ENCODE data around the gene INHBC. TPM values are rescaled to one million over a fixed set of nuclear protein-coding genes. Genes with fewer than 3 reads are reported as not detected.

INHBC gene
- polyA plus RNA-seq, 1 of the 3 experiments (the other 2 are of a cell fraction) = 0.08 TPM

DNA sequence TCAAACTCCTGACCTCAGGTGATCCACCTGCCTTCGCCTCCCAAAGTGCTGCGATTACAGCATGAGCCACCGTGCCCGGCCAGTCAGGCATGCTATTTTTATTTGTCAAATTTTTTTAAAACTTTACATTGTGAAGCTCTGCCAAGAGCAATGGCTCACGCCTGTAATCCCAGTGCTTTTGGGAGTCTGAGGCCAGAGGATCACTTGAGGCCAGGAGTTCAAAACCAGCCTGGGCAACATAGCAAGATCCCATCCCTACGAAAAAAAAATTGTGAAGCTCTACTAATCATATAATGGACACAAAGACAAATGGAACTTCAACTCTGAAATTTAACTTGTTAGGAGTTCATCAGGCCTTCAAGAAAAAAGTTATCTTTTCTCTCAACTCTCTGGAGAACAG lies 5.6 kb upstream of the INHBC start:
- Histone ChIP-seq H3K4me2 (peak overlapping the region; percentile 78), H2AFZ (ENCODE audit: low read depth) (no peak overlapping the region), H3K9me2 (no peaks in the 10 kb centered on the region), H3F3A (replicated peaks; ENCODE audit: insufficient read depth) (peaks cover 9% of the 10 kb centered on the region), H3K4me1 (ENCODE audit: control insufficient read depth in 1 of 2, insufficient read depth in 2 of 2, low read depth in 1 of 2, low read length in 1 of 2) (peaks cover 0 to 3% of the 10 kb centered on the region in 2 experiments; a peak in 1 of 4 replicates), H3K79me2 (ENCODE audit: insufficient read depth) (peaks cover 59% of the 10 kb centered on the region), H3K36me3 (replicated peaks in 1 of 2; ENCODE audit: control insufficient read depth in 1 of 2, insufficient read depth in 2 of 2, low read length in 1 of 2) (peaks cover 0 to 7% of the 10 kb centered on the region in 2 experiments), H3K9me3 (no peaks in the 10 kb centered on the region), H3K27me3 (ENCODE audit: insufficient read depth) (no peaks in the 10 kb centered on the region), H3K4me3 (ENCODE audit: low read depth in 2 of 2, low read length in 1 of 2) (no peak overlapping the region), H3K27ac (ENCODE audit: low read depth in 2 of 2, low read length in 1 of 2) (no peak overlapping the region; a peak in 1 of 4 replicates), H3K9ac (peak overlapping the region; percentile 82; the same call in 1 of the 2 replicates), H4K20me1 (ENCODE audit: insufficient read depth) (no peaks in the 10 kb centered on the region)
- POLR2A ChIA-PET = no interaction called here
- WGBS (ENCODE audit: low lambda C conversion rate) = 91% methylated on average over 6 of the region's 6 CpGs
- no peak for DNase-seq
- TF ChIP-seq TEAD4 (IDR thresholded peaks at IDR 0.05; ENCODE audit: borderline replicate concordance, insufficient read depth) (no peak), RFX5 (IDR thresholded peaks at IDR 0.05; ENCODE audit: low read length) (no peak), POLR2AphosphoS5 (IDR thresholded peaks at IDR 0.05; ENCODE audit: low read depth, low read length) (no peak), GABPA (IDR thresholded peaks at IDR 0.05; ENCODE audit: low read depth) (no peak), FOXM1 (IDR thresholded peaks at IDR 0.05; ENCODE audit: low read depth) (no peak), YY1 (IDR thresholded peaks at IDR 0.05; ENCODE audit: low read depth) (no peak), RCOR1 (IDR thresholded peaks at IDR 0.05; ENCODE audit: low read length) (no peak)
- TF ChIP-seq, protein P1, sequence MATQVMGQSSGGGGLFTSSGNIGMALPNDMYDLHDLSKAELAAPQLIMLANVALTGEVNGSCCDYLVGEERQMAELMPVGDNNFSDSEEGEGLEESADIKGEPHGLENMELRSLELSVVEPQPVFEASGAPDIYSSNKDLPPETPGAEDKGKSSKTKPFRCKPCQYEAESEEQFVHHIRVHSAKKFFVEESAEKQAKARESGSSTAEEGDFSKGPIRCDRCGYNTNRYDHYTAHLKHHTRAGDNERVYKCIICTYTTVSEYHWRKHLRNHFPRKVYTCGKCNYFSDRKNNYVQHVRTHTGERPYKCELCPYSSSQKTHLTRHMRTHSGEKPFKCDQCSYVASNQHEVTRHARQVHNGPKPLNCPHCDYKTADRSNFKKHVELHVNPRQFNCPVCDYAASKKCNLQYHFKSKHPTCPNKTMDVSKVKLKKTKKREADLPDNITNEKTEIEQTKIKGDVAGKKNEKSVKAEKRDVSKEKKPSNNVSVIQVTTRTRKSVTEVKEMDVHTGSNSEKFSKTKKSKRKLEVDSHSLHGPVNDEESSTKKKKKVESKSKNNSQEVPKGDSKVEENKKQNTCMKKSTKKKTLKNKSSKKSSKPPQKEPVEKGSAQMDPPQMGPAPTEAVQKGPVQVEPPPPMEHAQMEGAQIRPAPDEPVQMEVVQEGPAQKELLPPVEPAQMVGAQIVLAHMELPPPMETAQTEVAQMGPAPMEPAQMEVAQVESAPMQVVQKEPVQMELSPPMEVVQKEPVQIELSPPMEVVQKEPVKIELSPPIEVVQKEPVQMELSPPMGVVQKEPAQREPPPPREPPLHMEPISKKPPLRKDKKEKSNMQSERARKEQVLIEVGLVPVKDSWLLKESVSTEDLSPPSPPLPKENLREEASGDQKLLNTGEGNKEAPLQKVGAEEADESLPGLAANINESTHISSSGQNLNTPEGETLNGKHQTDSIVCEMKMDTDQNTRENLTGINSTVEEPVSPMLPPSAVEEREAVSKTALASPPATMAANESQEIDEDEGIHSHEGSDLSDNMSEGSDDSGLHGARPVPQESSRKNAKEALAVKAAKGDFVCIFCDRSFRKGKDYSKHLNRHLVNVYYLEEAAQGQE (IDR thresholded peaks at IDR 0.05; ENCODE audit: low read depth, low read length) = no peak
- CTCF ChIA-PET = interaction anchor here (0.6 to 2.1 kb wide), 7 partner anchors 24 to 215 kb away, joined by 3 to 10 read pairs (median 4); partner anchors contain the start of genes GLI1 and INHBE

DNA sequence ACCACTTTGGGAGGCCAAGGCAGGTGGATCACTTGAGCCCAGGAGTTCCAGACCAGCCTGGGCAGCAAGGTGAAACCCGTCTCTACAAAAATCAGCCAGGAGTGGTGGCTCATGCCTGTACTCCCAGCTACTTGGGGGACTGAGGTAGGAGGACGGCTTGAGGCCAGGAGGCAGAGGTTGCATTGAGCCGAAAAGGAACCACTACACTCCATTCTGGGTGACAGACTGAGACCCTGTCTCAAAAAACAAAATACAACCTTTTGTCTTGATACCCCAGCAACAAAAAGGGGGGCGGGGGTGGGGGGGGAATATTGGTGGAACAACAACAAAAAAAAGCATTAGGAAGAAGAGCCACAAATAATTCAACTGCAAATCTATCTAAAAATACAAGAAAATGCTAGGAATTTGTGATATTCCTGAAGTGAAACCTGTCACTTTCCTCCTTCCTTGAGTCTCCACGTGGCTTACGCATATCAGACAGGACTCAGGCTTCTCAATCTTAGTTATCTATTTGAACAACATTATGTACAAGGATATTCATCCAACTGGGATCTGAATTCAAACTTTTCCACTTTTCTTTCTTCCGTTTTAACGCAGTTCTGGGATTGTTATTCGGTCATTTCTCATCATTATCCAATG lies 5.0 kb upstream of the INHBC start:
- Histone ChIP-seq H3K4me2 (peak overlapping the region; percentile 78), H3F3A (replicated peaks; ENCODE audit: insufficient read depth) (peaks cover 9% of the 10 kb centered on the region), H2AFZ (ENCODE audit: low read depth) (peak overlapping the region; percentile 42; the same call in 1 of the 2 replicates), H3K36me3 (replicated peaks in 1 of 2; ENCODE audit: control insufficient read depth in 1 of 2, insufficient read depth in 2 of 2, low read length in 1 of 2) (peaks cover 0 to 2% of the 10 kb centered on the region in 2 experiments), H3K27ac (ENCODE audit: low read depth in 2 of 2, low read length in 1 of 2) (peak overlapping the region; percentile 75 to 84), H3K9me2 (no peaks in the 10 kb centered on the region), H3K79me2 (ENCODE audit: insufficient read depth) (peaks cover 52% of the 10 kb centered on the region), H4K20me1 (ENCODE audit: insufficient read depth) (no peaks in the 10 kb centered on the region), H3K9ac (peak overlapping the region; percentile 82), H3K4me1 (ENCODE audit: control insufficient read depth in 1 of 2, insufficient read depth in 2 of 2, low read depth in 1 of 2, low read length in 1 of 2) (peaks cover 0 to 3% of the 10 kb centered on the region in 2 experiments; a peak in 1 of 4 replicates), H3K9me3 (no peaks in the 10 kb centered on the region), H3K4me3 (ENCODE audit: low read depth in 2 of 2, low read length in 1 of 2) (peak overlapping the region; percentile 56 to 67), H3K27me3 (ENCODE audit: insufficient read depth) (no peaks in the 10 kb centered on the region)
- ChIA-PET CTCF (interaction anchor here (0.6 to 2.1 kb wide), 13 partner anchors 9 to 216 kb away, joined by 3 to 10 read pairs (median 4); partner anchors contain the start of genes GLI1 and INHBE), POLR2A (interaction anchor here (0.6 to 1.2 kb wide), 5 partner anchors 11 to 158 kb away, joined by 3 to 5 read pairs (median 3); no protein-coding TSS in a partner anchor)
- 43% methylated on average over 9 of the region's 9 CpGs for WGBS (ENCODE audit: low lambda C conversion rate)
- 0 out of 2 replicates have a peak, but pooled peaks have one; percentile 61 for TF ChIP-seq SIN3A (IDR thresholded peaks at IDR 0.05; ENCODE audit: borderline replicate concordance, low read depth, low read length)
- TF ChIP-seq TAF1 (IDR thresholded peaks at IDR 0.05; ENCODE audit: borderline replicate concordance, low read depth, low read length) = no peak
- TF ChIP-seq MXI1 (IDR thresholded peaks at IDR 0.05; ENCODE audit: low read depth, low read length) = peak; percentile 89
- TF ChIP-seq, protein P2, sequence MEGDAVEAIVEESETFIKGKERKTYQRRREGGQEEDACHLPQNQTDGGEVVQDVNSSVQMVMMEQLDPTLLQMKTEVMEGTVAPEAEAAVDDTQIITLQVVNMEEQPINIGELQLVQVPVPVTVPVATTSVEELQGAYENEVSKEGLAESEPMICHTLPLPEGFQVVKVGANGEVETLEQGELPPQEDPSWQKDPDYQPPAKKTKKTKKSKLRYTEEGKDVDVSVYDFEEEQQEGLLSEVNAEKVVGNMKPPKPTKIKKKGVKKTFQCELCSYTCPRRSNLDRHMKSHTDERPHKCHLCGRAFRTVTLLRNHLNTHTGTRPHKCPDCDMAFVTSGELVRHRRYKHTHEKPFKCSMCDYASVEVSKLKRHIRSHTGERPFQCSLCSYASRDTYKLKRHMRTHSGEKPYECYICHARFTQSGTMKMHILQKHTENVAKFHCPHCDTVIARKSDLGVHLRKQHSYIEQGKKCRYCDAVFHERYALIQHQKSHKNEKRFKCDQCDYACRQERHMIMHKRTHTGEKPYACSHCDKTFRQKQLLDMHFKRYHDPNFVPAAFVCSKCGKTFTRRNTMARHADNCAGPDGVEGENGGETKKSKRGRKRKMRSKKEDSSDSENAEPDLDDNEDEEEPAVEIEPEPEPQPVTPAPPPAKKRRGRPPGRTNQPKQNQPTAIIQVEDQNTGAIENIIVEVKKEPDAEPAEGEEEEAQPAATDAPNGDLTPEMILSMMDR (IDR thresholded peaks at IDR 0.05) = no peak
- TF ChIP-seq, protein P3, sequence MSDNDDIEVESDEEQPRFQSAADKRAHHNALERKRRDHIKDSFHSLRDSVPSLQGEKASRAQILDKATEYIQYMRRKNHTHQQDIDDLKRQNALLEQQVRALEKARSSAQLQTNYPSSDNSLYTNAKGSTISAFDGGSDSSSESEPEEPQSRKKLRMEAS (IDR thresholded peaks at IDR 0.05; ENCODE audit: low read depth) = 0 out of 2 replicates have a peak, but pooled peaks have one; percentile 12
- DNase-seq = no peak
